ENCODE data around the gene FBXW11. TPM values are rescaled to one million over a fixed set of nuclear protein-coding genes. Genes with fewer than 3 reads are reported as not detected.
A peak's percentile ranks its signal among the peaks of the same experiment; 100 is the strongest.
"Not testable (repeated sequence)": the region's sequence is repeated elsewhere in the genome, so short reads cannot be mapped to it uniquely, and the experiment has no call there.

FBXW11 gene
- total RNA-seq, 2 donors from 2014 or later = 47.3 to 54.8 TPM

GRCh38 chr5:172043865-172044264, 37.4 kb upstream of the FBXW11 start:
- Mint-ChIP-seq H3K4me1 (ENCODE audit: low read depth in 2 of 2) (peaks cover 5 to 12% of the 10 kb centered on the region in 2 donors), H3K36me3 (peaks cover 12% of the 10 kb centered on the region), H3K4me3 (no peak overlapping the region), H3K9me3 (no peaks in the 10 kb centered on the region), H3K27ac (no peak overlapping the region), H3K27me3 (no peaks in the 10 kb centered on the region)
- no peak for ATAC-seq
- DNase-seq (ENCODE audit: low spot score) = no peak

- Mint-ChIP-seq H3K4me1 (ENCODE audit: low read depth in 2 of 2) (peaks cover 0 to 13% of the 10 kb centered on the region in 2 donors), H3K4me3 (no peak overlapping the region), H3K36me3 (peaks cover 5% of the 10 kb centered on the region), H3K27me3 (no peaks in the 10 kb centered on the region), H3K27ac (peak overlapping the region in 1 of 2 donors; percentile 51), H3K9me3 (no peaks in the 10 kb centered on the region)
- no peak for DNase-seq (ENCODE audit: low spot score)
- ATAC-seq = no peak
These were observed 35.7 kb upstream of the FBXW11 start for GRCh38 chr5:172042183-172042582.

GRCh38 chr5:172038167-172038566, 31.7 kb upstream of the FBXW11 start:
- Mint-ChIP-seq H3K36me3 (no peaks in the 10 kb centered on the region), H3K4me1 (ENCODE audit: low read depth in 2 of 2) (peaks cover 0 to 11% of the 10 kb centered on the region in 2 donors), H3K4me3 (no peak overlapping the region), H3K9me3 (no peaks in the 10 kb centered on the region), H3K27me3 (no peaks in the 10 kb centered on the region), H3K27ac (no peak overlapping the region)
- DNase-seq (ENCODE audit: low spot score) = no peak
- ATAC-seq = no peak

GRCh38 chr5:172035049-172035448, 28.6 kb upstream of the FBXW11 start:
- ATAC-seq (no peak), DNase-seq (ENCODE audit: low spot score) (no peak)
- Mint-ChIP-seq H3K4me1 (ENCODE audit: low read depth in 2 of 2) (peaks cover 0 to 8% of the 10 kb centered on the region in 2 donors), H3K9me3 (no peaks in the 10 kb centered on the region), H3K4me3 (no peak overlapping the region), H3K27me3 (no peaks in the 10 kb centered on the region), H3K36me3 (peaks cover 8% of the 10 kb centered on the region), H3K27ac (peak overlapping the region in 1 of 2 donors; percentile 15)

- Mint-ChIP-seq H3K27ac (no peak overlapping the region), H3K4me1 (ENCODE audit: low read depth in 2 of 2) (no peaks in the 10 kb centered on the region), H3K4me3 (no peak overlapping the region), H3K36me3 (peaks cover 8% of the 10 kb centered on the region), H3K27me3 (no peaks in the 10 kb centered on the region), H3K9me3 (no peaks in the 10 kb centered on the region)
- ATAC-seq = no peak
- DNase-seq (ENCODE audit: low spot score) = no peak
These were observed 25.5 kb upstream of the FBXW11 start for GRCh38 chr5:172031894-172032461.

GRCh38 chr5:172029876-172030275, 23.4 kb upstream of the FBXW11 start:
- peaks cover 8% of the 10 kb centered on the region for H3K36me3 Mint-ChIP-seq
- H3K27ac Mint-ChIP-seq = no peak overlapping the region
- ATAC-seq = no peak
- DNase-seq (ENCODE audit: low spot score) = no peak
- H3K4me1 Mint-ChIP-seq (ENCODE audit: low read depth in 2 of 2) = no peaks in the 10 kb centered on the region
- no peak overlapping the region for H3K4me3 Mint-ChIP-seq
- no peaks in the 10 kb centered on the region for H3K27me3 Mint-ChIP-seq
- H3K9me3 Mint-ChIP-seq = no peaks in the 10 kb centered on the region

GRCh38 chr5:172028167-172028566, 21.7 kb upstream of the FBXW11 start:
- H3K36me3 Mint-ChIP-seq = peaks cover 8% of the 10 kb centered on the region

GRCh38 chr5:172020110-172020786, 13.8 kb upstream of the FBXW11 start:
- H3K36me3 Mint-ChIP-seq; H3K9me3 Mint-ChIP-seq; H3K4me3 Mint-ChIP-seq; H3K4me1 Mint-ChIP-seq (ENCODE audit: low read depth in 2 of 2); DNase-seq (ENCODE audit: low spot score); H3K27ac Mint-ChIP-seq; ATAC-seq; H3K27me3 Mint-ChIP-seq: not testable (repeated sequence)

More at GRCh38 chr5:172028167-172028566, 21.7 kb upstream of the FBXW11 start:
- no peaks in the 10 kb centered on the region for H3K4me1 Mint-ChIP-seq (ENCODE audit: low read depth in 2 of 2)
- no peaks in the 10 kb centered on the region for H3K9me3 Mint-ChIP-seq
- ATAC-seq (no peak), DNase-seq (ENCODE audit: low spot score) (no peak)
- no peak overlapping the region for H3K4me3 Mint-ChIP-seq
- H3K27me3 Mint-ChIP-seq = no peaks in the 10 kb centered on the region
- H3K27ac Mint-ChIP-seq = no peak overlapping the region

- H3K4me3 Mint-ChIP-seq = no peak overlapping the region
- DNase-seq (ENCODE audit: low spot score) (no peak), ATAC-seq (no peak)
- H3K27ac Mint-ChIP-seq = no peak overlapping the region
- no peaks in the 10 kb centered on the region for H3K36me3 Mint-ChIP-seq
- H3K9me3 Mint-ChIP-seq = no peaks in the 10 kb centered on the region
- H3K4me1 Mint-ChIP-seq (ENCODE audit: low read depth in 2 of 2) = no peaks in the 10 kb centered on the region
- no peaks in the 10 kb centered on the region for H3K27me3 Mint-ChIP-seq
These were observed 8.9 kb upstream of the FBXW11 start for GRCh38 chr5:172015346-172015745.

GRCh38 chr5:172010278-172010677, 3.8 kb upstream of the FBXW11 start:
- Mint-ChIP-seq H3K27me3 (no peaks in the 10 kb centered on the region), H3K4me3 (no peak overlapping the region), H3K36me3 (no peaks in the 10 kb centered on the region), H3K9me3 (no peaks in the 10 kb centered on the region), H3K4me1 (ENCODE audit: low read depth in 2 of 2) (peaks cover 14 to 19% of the 10 kb centered on the region in 2 donors), H3K27ac (no peak overlapping the region)
- ATAC-seq (no peak), DNase-seq (ENCODE audit: low spot score) (no peak)

GRCh38 chr5:172009536-172010270, 3.3 kb upstream of the FBXW11 start:
- ATAC-seq (no peak), DNase-seq (ENCODE audit: low spot score) (no peak)
- no peaks in the 10 kb centered on the region for H3K36me3 Mint-ChIP-seq
- H3K4me3 Mint-ChIP-seq = no peak overlapping the region
- no peak overlapping the region for H3K27ac Mint-ChIP-seq
- no peaks in the 10 kb centered on the region for H3K9me3 Mint-ChIP-seq
- H3K27me3 Mint-ChIP-seq = no peaks in the 10 kb centered on the region
- peaks cover 19 to 25% of the 10 kb centered on the region in 2 donors for H3K4me1 Mint-ChIP-seq (ENCODE audit: low read depth in 2 of 2)

GRCh38 chr5:172008689-172009141, 2.3 kb upstream of the FBXW11 start:
- Mint-ChIP-seq H3K36me3 (no peaks in the 10 kb centered on the region), H3K27me3 (no peaks in the 10 kb centered on the region), H3K27ac (no peak overlapping the region), H3K4me1 (ENCODE audit: low read depth in 2 of 2) (peaks cover 21 to 29% of the 10 kb centered on the region in 2 donors), H3K9me3 (no peaks in the 10 kb centered on the region), H3K4me3 (no peak overlapping the region)
- DNase-seq (ENCODE audit: low spot score) (no peak), ATAC-seq (no peak)

GRCh38 chr5:172008111-172008455, 1.6 kb upstream of the FBXW11 start:
- DNase-seq (ENCODE audit: low spot score) (no peak), ATAC-seq (no peak)
- peak overlapping the region in 1 of 2 donors; percentile 89 for H3K27ac Mint-ChIP-seq
- H3K4me3 Mint-ChIP-seq = peak overlapping the region; percentile 96
- no peaks in the 10 kb centered on the region for H3K36me3 Mint-ChIP-seq
- peaks cover 23 to 35% of the 10 kb centered on the region in 2 donors for H3K4me1 Mint-ChIP-seq (ENCODE audit: low read depth in 2 of 2)
- H3K9me3 Mint-ChIP-seq = no peaks in the 10 kb centered on the region
- no peaks in the 10 kb centered on the region for H3K27me3 Mint-ChIP-seq

Data from natural killer cell treated with Interleukin-12 subunit alpha and Interleukin-12 subunit beta and Interleukin-15 and Interleukin-18, amount 100 ng/mL, for 72 hours (primary cell).